Germinal center (tissue), 1 donor: ENCODE results near the gene TMED4.
"Not testable (repeated sequence)": the region's sequence is repeated elsewhere in the genome, so short reads cannot be mapped to it uniquely, and the experiment has no call there.

Experiments used
- DNase-seq: peaks from one replicate; pipeline ENCODE4 v3.0.0; 2012; ENCODE audit warnings: mixed read lengths, low spot score

TMED4 gene

DNA sequence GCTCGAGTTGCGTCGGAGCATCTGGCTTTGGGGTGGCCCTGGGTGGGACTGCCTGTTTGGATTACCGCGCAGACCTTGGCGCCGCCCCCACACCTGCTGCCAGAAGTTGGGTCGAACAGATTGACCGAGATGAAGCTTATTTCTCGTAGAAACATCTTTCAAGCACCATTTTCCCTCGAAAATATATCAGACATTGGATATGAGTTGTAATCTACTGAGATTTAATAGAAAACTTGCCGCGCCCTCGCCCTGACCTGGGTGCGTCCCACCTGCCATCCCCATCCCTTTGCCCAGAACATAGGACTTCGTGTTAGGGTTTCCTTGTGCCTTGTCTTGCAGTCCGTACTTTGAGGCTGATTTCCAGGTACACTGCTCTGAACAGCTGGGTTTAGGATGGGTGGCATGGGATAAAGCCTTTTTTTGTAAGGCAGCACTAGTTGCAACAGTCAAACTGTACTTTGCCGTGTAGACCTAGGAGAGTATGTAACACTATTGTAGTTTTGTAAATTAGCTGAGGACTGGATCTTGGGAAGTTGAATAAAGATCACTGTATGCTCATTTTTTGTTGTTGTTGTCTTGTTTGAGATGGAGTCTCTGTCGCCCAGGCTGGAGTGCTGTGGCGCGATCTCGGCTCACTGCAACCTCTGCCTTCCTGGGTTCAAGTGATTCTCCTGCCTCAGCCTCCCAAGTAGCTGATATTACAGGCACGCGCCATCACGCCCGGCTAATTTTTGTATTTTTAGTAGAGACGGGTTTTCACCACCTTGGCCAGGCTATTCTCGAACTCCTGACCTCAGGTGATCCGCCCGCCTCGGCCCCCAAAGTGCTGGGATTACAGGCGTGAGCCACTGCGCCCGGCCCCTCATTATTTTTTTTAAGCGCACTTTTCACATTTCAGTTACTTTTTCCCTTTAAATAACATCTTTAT lies 25.4 kb upstream of the TMED4 start:
- DNase-seq, result no peak

DNA sequence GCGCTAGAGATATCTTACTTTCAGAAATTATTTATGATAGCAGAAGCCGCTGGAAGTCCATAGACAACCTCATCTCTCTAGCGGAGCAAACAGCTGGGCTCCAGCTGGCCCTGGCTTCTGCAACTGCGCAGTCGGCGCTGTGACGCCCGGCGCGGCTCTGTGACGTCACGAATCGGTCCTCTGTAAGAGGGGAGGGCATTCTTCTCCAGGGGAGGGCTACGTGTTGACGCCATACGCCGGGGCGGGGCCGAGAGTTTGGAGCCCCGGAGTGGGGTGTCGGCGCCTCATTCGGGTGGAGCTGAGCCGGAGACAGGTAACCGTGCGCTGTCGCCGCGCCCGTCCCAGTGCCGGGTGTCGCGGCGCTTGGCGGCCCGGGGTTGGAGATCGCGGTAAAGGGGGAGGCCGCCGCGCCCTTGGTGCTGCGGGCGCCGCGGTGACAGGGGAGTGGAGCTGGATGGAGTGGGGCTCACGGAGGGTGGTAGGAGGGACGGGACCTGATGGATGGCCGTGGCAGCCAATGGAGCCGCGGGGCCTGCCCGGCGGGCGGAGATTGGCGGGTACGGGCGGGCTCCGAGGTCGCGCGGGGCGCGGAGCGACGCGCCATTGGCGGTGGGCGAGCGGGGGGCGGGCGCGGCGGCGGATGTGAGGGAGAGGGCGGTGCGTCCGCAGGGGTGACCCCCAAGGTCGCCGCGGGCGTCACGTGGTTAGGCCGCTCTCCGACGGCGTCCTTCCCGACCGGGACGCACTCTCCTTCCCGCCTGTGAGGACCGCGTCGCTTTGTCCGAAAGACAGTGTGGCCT lies 24.5 kb upstream of the TMED4 start, which contains the start of gene OGDH:
TSS of gene OGDH (plus strand) at position 287 of the 800 bp plus-strand sequence. CDS start 17,717 bp downstream, outside the sequence.
- DNase-seq, result peak; percentile 99

DNA sequence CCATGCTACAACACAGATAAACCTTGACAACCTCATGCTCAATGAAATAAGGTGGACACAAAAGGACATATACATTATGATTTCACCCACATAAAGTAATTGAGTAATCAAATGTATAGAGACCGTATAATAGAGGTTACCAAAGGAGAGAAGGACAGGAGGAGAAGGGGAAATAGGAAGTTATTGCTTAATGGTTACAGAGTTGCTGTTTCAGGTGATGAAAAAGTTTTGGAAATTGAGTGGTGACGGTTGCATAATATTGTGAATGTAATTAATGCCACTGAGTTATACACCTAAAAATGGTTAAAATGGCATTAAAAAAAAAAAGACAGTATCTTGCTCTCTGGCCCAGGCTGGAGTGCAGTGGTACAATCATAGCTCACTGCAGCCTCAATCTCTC lies 22.9 kb upstream of the TMED4 start:
- no peak for DNase-seq

DNA sequence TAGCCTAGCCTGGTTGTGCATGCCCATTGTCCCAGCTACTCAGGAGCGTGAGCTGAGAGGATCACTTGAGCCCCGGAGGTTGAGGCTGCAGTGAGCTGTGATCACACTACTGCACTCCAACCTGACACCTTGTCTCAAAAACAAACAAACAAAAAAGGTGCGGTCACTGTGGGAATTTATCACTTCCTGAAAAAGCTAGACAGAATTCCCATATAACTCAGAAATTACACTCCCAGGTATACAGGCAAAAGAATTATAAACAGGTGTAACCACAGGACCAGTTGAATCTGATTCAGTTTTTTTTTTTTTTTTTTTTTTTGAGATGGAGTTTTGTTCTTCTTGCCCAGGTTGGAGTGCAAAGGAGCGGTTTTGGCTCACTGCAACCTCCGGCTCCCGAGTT lies 21.2 kb upstream of the TMED4 start:
- DNase-seq, result no peak

GRCh38 chr7:44602576-44602910 lies 20.5 kb upstream of the TMED4 start:
- no peak for DNase-seq

- DNase-seq, result no peak
These were observed 17.2 kb upstream of the TMED4 start for GRCh38 chr7:44599222-44599621.

GRCh38 chr7:44597181-44597580 lies 15.2 kb upstream of the TMED4 start:
- not testable (repeated sequence) for DNase-seq

GRCh38 chr7:44595934-44596635 lies 14.1 kb upstream of the TMED4 start:
- DNase-seq, result no peak

DNA sequence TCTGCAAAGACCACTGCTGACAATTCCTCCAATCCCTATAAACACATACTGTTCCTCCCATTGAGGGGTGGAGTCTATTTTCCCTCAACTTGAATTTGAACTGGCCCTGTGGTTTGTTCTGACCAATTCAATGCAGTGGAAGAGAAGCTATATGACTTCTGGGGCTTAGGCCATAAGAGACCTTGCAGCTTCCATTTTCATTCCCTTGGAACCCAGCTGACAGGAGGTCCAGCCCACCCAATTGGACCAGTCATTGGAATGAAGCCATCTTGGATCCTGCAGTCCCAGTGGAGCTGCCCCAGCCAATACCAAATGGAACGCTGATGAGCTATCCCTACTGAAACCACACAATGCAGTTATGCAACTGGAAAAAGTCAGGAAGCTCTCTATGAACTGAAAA lies 8.9 kb upstream of the TMED4 start:
- no peak for DNase-seq

DNA sequence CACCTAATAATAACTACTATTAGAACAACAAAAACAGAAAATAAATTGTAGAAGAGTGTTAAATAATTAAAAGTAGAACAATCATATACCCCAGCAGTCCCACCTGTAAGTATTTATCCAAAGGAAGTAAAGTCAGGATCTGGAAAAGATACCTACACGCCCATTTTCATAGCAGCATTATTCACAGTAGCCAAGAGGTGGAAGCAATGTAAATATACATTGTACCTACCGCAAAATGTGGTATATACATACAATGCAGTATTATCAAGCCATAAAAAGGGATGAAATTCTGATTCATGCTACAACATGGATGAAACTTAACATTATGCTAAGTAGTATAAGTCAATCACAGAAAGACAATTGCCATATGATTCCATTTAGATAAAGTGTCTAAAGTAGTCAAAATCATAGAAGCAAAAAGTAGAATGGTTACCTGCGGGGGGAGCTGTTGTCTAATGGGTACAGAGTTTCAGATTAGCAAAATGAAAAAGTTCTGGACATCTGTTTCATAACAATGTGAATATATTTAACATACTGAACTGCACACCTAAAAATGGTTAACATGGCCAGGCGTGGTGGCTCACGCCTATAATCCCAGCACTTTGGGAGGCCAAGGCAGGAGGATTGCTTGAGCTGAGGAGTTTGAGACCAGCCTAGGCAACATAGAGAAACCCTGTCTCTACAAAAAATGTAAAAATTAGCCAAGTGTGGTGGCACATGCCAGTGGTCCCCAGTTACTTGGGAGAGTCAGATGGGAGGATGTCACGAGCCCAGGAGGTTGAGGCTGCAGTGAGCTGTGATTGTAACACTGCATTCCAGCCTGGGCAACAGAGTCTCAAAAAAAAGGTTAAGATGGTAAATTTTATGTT lies 6.0 kb upstream of the TMED4 start:
- no peak for DNase-seq

- DNase-seq, result no peak
These were observed 1.3 kb upstream of the TMED4 start for GRCh38 chr7:44583146-44583865.

DNA sequence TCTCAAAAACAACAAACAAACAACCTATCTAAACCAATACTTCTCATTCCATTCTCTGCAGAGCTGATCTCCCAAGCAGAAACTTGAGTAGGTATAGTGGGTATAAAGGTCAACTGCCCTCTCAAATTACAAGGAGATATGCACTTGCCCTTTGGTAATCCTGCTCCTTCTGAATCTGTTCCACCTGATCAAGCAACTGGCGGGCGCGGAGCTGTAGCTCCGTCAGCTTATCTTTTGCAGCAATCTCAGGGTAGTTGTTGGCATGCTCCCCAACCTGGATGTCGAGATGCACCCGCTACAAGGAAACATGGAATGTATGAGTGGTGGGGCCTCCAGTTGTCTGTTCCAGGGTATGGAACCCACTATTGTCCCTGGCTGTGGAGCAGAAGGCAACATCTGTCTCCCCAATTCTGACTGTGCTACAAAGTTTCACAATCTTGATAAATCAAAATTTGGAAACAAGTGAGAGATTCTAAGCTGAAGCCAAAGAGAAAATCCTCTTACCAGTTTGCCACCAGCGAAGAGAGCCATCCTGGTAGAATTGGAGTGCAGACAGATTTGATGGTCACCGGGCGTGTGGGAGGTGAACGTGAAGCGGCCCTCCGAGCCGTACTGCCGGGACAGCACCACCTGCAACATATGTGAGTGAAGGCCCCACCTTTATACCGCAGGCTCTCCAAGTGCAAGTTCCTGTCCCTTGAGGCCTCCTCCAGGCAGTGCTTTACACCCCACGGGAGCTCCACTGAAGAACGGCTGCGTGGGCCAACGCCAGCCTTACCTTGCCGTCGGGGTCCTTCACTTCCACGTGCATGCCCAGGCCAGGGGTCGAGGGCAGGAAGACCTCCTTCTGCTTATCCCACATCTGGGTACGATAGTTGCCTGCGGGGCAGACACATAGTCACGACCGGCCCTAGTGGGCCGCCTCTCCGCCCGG lies 819 bp downstream of the TMED4 start:
- peak; percentile 41 for DNase-seq

DNA sequence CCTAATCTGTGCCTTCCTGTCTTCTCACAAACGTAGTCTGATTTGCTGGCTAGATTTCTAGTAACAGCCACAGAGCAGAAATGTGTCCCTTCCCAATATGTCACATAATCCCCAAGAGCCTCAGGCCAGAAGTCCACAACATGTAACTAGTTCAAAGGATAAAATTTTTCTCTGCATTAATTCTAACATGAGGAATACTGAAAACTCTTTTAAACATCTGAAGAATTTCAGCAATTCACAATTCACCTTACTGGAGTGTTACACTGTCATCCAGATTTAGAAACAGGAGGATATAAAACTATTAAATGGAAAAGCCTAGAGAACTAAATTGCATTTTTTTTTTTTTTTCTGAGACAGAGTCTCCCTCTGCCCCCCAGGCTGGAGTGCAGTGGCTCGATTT lies 5.8 kb downstream of the TMED4 start:
- no peak for DNase-seq

DNA sequence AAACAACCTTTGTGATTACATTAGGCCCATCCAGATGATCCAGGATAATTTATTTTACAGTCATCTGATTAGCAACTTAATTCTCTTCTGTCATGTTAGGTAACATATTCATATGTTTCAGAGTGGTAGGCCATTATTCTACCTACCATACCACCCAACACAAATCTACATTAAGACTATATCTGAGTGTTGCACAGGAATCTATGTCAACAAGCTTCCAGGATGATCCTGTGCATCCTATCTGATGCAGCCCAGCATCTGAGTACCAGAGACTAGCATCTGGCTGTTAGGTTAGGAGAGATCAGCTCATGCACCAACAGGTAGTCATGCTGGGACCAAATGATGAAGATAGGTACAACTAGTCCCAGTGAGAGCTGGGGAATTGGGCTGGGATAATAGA lies 7.0 kb downstream of the TMED4 start:
- no peak for DNase-seq

DNA sequence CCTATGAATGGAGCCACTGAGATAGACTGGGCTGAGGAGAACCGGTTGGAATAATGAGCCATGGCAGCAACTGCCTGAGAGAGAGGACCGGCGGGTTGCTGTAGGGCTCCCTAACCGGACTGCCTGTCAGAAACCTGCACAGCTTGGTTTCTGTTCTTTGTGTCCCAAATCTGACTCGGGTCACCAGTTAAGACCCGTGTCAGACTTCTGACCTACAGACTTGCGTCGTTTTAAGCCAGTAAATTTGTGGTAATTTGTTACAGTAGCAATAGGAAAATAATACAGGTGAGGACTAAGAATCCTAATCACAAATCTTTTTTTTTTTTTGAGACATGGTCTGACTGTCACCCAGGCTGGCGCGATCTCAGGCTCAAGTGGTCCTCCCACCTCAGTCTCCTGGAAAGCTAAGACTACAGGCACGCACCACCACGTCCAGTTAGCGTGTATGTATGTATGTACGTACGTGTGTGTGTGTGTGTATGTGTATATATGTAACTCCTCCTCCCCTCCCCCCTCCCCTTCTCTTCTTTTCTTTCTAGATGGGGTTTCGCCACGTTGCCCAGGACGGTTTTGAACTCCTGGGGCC lies 7.7 kb downstream of the TMED4 start:
- no peak for DNase-seq

- DNase-seq, result peak; percentile 96
These were observed 8.4 kb downstream of the TMED4 start, which contains the start of gene DDX56 for GRCh38 chr7:44573464-44574286. Gene DDX56 (minus strand): TSS chr7:44573908. CDS start chr7:44573895, 13 bp downstream.

GRCh38 chr7:44572771-44573170 lies 9.3 kb downstream of the TMED4 start:
- no peak for DNase-seq

GRCh38 chr7:44569959-44570358 lies 12.1 kb downstream of the TMED4 start:
- no peak for DNase-seq
